NT2/D1 (cell line): ENCODE measurements around the gene COX19.

Experiments used
- SUZ12 ChIP-seq: IDR thresholded peaks from 2 replicates; pipeline ENCODE4 v1.6.1; 2011; ENCODE audit not compliant: insufficient read length, insufficient read depth; ENCODE audit errors: extremely low read depth
- ZNF274 ChIP-seq: IDR thresholded peaks from 2 replicates; pipeline ENCODE4 v1.6.1; 2011; ENCODE audit warnings: mild to moderate bottlenecking, low read depth, low read length

DNA sequence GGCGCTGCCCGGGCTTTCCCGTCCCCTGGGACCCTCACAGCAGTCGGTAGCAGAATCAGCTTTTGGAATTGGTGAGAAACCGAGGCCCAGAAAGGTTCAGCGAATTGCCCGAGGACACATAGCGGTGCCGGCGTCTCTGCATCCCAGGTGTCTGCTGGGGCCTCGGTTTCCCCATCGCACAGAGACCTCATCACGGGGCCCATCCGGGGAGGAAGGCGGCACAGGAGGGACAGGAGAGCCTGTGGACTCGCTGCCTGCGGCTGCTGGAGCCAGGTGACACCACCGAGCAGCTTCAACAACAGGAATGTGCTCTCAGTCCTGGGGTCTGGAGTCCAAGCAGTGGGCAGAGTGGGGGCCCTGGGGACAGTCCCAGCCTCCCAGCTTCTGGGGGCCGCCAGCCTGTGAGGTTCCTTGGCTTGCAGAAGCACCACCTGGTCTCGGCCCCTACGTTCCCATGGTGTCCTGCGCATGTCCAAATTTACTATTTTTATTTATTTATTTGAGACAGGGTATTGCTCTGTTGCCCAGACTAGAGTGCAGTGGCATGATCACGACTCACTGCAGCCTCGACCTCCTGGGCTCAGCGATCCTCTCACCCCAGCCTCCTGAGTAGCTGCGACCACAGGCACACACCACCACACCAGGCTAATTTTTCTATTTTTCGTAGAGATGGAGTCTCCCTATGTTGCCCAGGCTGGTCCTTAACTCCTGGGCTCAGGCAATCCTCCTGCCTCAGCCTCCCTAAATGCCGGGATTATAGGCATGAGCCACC, 539 bp upstream of the COX19 start:
- no peak for TF ChIP-seq ZNF274
- TF ChIP-seq SUZ12, result no peak
